H7 (cell line): ENCODE data around the gene ASMTL. TPM values are rescaled to one million over a fixed set of nuclear protein-coding genes. Genes with fewer than 3 reads are reported as not detected.
A peak's percentile ranks its signal among the peaks of the same experiment; 100 is the strongest.

Experiments
- DNase-seq: peaks from one replicate; pipeline ENCODE4 v3.0.0; 2012
- H3K27me3 ChIP-seq: 2 replicates; pipeline ENCODE4 v1.6.0; 2011; ENCODE audit warnings: mild to moderate bottlenecking, low read length; ENCODE audit not compliant: control insufficient read depth, insufficient read depth
- H3K36me3 ChIP-seq: replicated peaks from 2 replicates; pipeline ENCODE4 v1.5.1; 2011; ENCODE audit warnings: low read length; ENCODE audit not compliant: control insufficient read depth, insufficient read depth
- H3K4me3 ChIP-seq: 2 replicates; pipeline ENCODE4 v1.5.1; 2011; ENCODE audit warnings: low read depth, mild to moderate bottlenecking, control low read depth, low read length, moderate library complexity; ENCODE audit not compliant: insufficient read depth
- total RNA-seq: library from RNA; depleted of rRNA; stranded (reverse); fragments of >200 nt; shearing (Covaris generic); gene quantifications from 2 replicates; pipeline ENCODE4 v1.2.3, GENCODE V29; 2014

The ASMTL gene
- total RNA-seq, 1 experiment from 2014 or later: 36.5 TPM

- Histone ChIP-seq H3K36me3 (peaks cover 25% of the 10 kb centered on the region), H3K27me3 (no peaks in the 10 kb centered on the region), H3K4me3 (no peak overlapping the region)
- peak; percentile 80 for DNase-seq
Observed at GRCh38 chrX:1400742-1401471, 51.8 kb downstream of the ASMTL start.

- Histone ChIP-seq H3K4me3 (no peak overlapping the region), H3K36me3 (peaks cover 25% of the 10 kb centered on the region), H3K27me3 (no peaks in the 10 kb centered on the region)
- DNase-seq: no peak
Observed at GRCh38 chrX:1400049-1400448, 52.7 kb downstream of the ASMTL start.

GRCh38 chrX:1398431-1399340 lies 54.0 kb downstream of the ASMTL start:
- no peak overlapping the region for H3K4me3 ChIP-seq
- DNase-seq: peak; percentile 46
- no peaks in the 10 kb centered on the region for H3K27me3 ChIP-seq
- peaks cover 17% of the 10 kb centered on the region for H3K36me3 ChIP-seq

- no peak overlapping the region for H3K4me3 ChIP-seq
- DNase-seq: no peak
- H3K27me3 ChIP-seq: no peaks in the 10 kb centered on the region
- H3K36me3 ChIP-seq: peaks cover 11% of the 10 kb centered on the region
Observed at GRCh38 chrX:1397441-1398270, 55.1 kb downstream of the ASMTL start.

GRCh38 chrX:1397001-1397400 lies 55.7 kb downstream of the ASMTL start:
- DNase-seq: no peak
- Histone ChIP-seq H3K4me3 (no peak overlapping the region), H3K36me3 (peaks cover 11% of the 10 kb centered on the region), H3K27me3 (no peaks in the 10 kb centered on the region)

GRCh38 chrX:1395646-1396216 lies 57.0 kb downstream of the ASMTL start:
- no peak overlapping the region for H3K4me3 ChIP-seq
- peaks cover 14% of the 10 kb centered on the region for H3K36me3 ChIP-seq
- DNase-seq: no peak
- H3K27me3 ChIP-seq: no peaks in the 10 kb centered on the region

GRCh38 chrX:1394731-1395501 lies 57.8 kb downstream of the ASMTL start:
- Histone ChIP-seq H3K4me3 (no peak overlapping the region), H3K27me3 (no peaks in the 10 kb centered on the region), H3K36me3 (peaks cover 19% of the 10 kb centered on the region)
- no peak for DNase-seq

GRCh38 chrX:1393871-1394615 lies 58.7 kb downstream of the ASMTL start:
- peaks cover 28% of the 10 kb centered on the region for H3K36me3 ChIP-seq
- H3K27me3 ChIP-seq: no peaks in the 10 kb centered on the region
- H3K4me3 ChIP-seq: no peak overlapping the region
- DNase-seq: no peak

GRCh38 chrX:1392376-1393068 lies 60.2 kb downstream of the ASMTL start:
- peak overlapping the region; percentile 89 for H3K4me3 ChIP-seq
- DNase-seq: peak; percentile 84
- peaks cover 42% of the 10 kb centered on the region for H3K36me3 ChIP-seq
- H3K27me3 ChIP-seq: no peaks in the 10 kb centered on the region

- peak; percentile 100 for DNase-seq
- Histone ChIP-seq H3K36me3 (peaks cover 47% of the 10 kb centered on the region), H3K27me3 (no peaks in the 10 kb centered on the region), H3K4me3 (peak within 1 kb of the TSS; percentile 100)
Observed at GRCh38 chrX:1391707-1392375, 60.9 kb downstream of the ASMTL start, which contains the start of gene SLC25A6. SLC25A6 (minus strand) TSS chrX:1392113; CDS start chrX:1392009, 104 bp downstream.

- Histone ChIP-seq H3K27me3 (no peaks in the 10 kb centered on the region), H3K36me3 (peaks cover 48% of the 10 kb centered on the region), H3K4me3 (peak overlapping the region; percentile 100)
- DNase-seq: peak; percentile 98
Observed at GRCh38 chrX:1391370-1391706, 61.4 kb downstream of the ASMTL start.

- no peak for DNase-seq
- H3K4me3 ChIP-seq: peak overlapping the region; percentile 100
- H3K27me3 ChIP-seq: no peaks in the 10 kb centered on the region
- H3K36me3 ChIP-seq: peaks cover 47% of the 10 kb centered on the region
Observed at GRCh38 chrX:1390621-1391369, 61.9 kb downstream of the ASMTL start.
